GM23338 (cell line): ENCODE data around the gene SLC16A13. TPM values are rescaled to one million over a fixed set of nuclear protein-coding genes. Genes with fewer than 3 reads are reported as not detected.

Experiments
- ATAC-seq: fragments of 200-7000 bp; cut with Tn5 transposase; 3 replicates; pipeline ENCODE4 v1.9.1; 2020
- DNase-seq: peaks from one replicate; pipeline ENCODE4 v3.0.0-alpha.2; 2015; ENCODE audit warnings: low spot score
- H2AFZ ChIP-seq: fragments of 200-600 bp; sonication (generic); 2 replicates; pipeline ENCODE4 v1.8.0; 2016; ENCODE audit warnings: antibody characterized with exemption, mild to moderate bottlenecking, moderate library complexity
- H3F3A ChIP-seq: fragments of 200-600 bp; sonication (generic); replicated peaks from 2 replicates; pipeline ENCODE4 v1.8.0; 2017; ENCODE audit warnings: antibody characterized with exemption, mixed run types, low read depth
- H3K27ac ChIP-seq: fragments of 200-600 bp; sonication (generic); 2 replicates; pipeline ENCODE4 v1.6.1; 2016; ENCODE audit warnings: low read depth
- H3K27me3 ChIP-seq: fragments of 200-600 bp; sonication (generic); 2 replicates; pipeline ENCODE4 v1.8.0; 2016; ENCODE audit warnings: mild to moderate bottlenecking, mixed run types, moderate library complexity; ENCODE audit not compliant: insufficient read depth
- H3K36me3 ChIP-seq: fragments of 200-600 bp; sonication (generic); 2 replicates; pipeline ENCODE4 v1.8.0; 2016; ENCODE audit warnings: mild to moderate bottlenecking; ENCODE audit not compliant: insufficient read depth
- H3K4me1 ChIP-seq: fragments of 200-600 bp; sonication (generic); 2 replicates; pipeline ENCODE4 v1.8.0; 2016; ENCODE audit warnings: mild to moderate bottlenecking, moderate library complexity; ENCODE audit not compliant: insufficient read depth
- H3K4me2 ChIP-seq: fragments of 200-600 bp; sonication (generic); 2 replicates; pipeline ENCODE4 v1.7.1; 2017; ENCODE audit warnings: mixed run types
- H3K4me3 ChIP-seq: fragments of 200-600 bp; sonication (generic); 2 replicates; pipeline ENCODE4 v1.6.1; 2016; ENCODE audit warnings: mixed run types
- H3K79me2 ChIP-seq: fragments of 200-600 bp; sonication (generic); replicated peaks from 2 replicates; pipeline ENCODE4 v1.8.0; 2017; ENCODE audit warnings: mild to moderate bottlenecking; ENCODE audit not compliant: insufficient read depth
- H3K9me2 ChIP-seq: fragments of 200-600 bp; sonication (generic); 2 replicates; pipeline ENCODE4 v1.8.0; 2017; ENCODE audit not compliant: insufficient read depth
- H4K20me1 ChIP-seq: fragments of 200-600 bp; sonication (generic); replicated peaks from 2 replicates; pipeline ENCODE4 v1.8.0; 2017; ENCODE audit warnings: mild to moderate bottlenecking; ENCODE audit not compliant: insufficient read depth
- H3K27ac Mint-ChIP-seq: 2 replicates; pipeline ENCODE4 v1.8.0; 2020; ENCODE audit warnings: inconsistent platforms, mild to moderate bottlenecking, moderate library complexity, mixed read lengths
- H3K27me3 Mint-ChIP-seq: 3 replicates; pipeline ENCODE4 v1.8.0; 2022; ENCODE audit warnings: low read depth, mild to moderate bottlenecking, moderate library complexity, mixed read lengths, inconsistent platforms; ENCODE audit not compliant: insufficient read depth, poor library complexity
- H3K36me3 Mint-ChIP-seq: 3 replicates; pipeline ENCODE4 v1.8.0; 2021; ENCODE audit warnings: low read depth, mild to moderate bottlenecking, inconsistent platforms, moderate library complexity, mixed read lengths
- H3K4me1 Mint-ChIP-seq: 3 replicates; pipeline ENCODE4 v1.8.0; 2020; ENCODE audit warnings: mild to moderate bottlenecking, inconsistent platforms, mixed read lengths
- H3K4me3 Mint-ChIP-seq: 3 replicates; pipeline ENCODE4 v1.8.0; 2021; ENCODE audit warnings: moderate library complexity, mild to moderate bottlenecking, inconsistent platforms, mixed read lengths
- H3K9me3 Mint-ChIP-seq: 3 replicates; pipeline ENCODE4 v1.8.0; 2020; ENCODE audit warnings: moderate library complexity, mild to moderate bottlenecking, inconsistent platforms, mixed read lengths
- CREB1 ChIP-seq: fragments of 250-450 bp; sonication (Bioruptor Pico); IDR thresholded peaks from 2 replicates; pipeline ENCODE4 v1.5.0; 2020; ENCODE audit warnings: low read depth, mild to moderate bottlenecking, moderate library complexity
- EZH2 ChIP-seq: fragments of 200-600 bp; sonication (generic); IDR thresholded peaks from one replicate; pipeline ENCODE4 v1.8.0; 2017; ENCODE audit warnings: antibody characterized with exemption, mild to moderate bottlenecking, low read depth; ENCODE audit not compliant: unreplicated experiment
- EZH2phosphoT487 ChIP-seq: fragments of 200-600 bp; sonication (generic); IDR thresholded peaks from one replicate; pipeline ENCODE4 v1.8.1; 2018; ENCODE audit warnings: antibody characterized with exemption; ENCODE audit not compliant: unreplicated experiment
- JUNB ChIP-seq: IDR thresholded peaks from one replicate; pipeline ENCODE4 v1.6.1; 2016; ENCODE audit warnings: antibody characterized with exemption; ENCODE audit not compliant: unreplicated experiment
- NANOG ChIP-seq: IDR thresholded peaks from 2 replicates; pipeline ENCODE4 v1.6.1; 2016; ENCODE audit warnings: antibody characterized with exemption, borderline replicate concordance
- POLR2AphosphoS5 ChIP-seq: IDR thresholded peaks from 2 replicates; pipeline ENCODE4 v1.6.1; 2016; ENCODE audit warnings: antibody characterized with exemption, low read depth
- STAT1 ChIP-seq: IDR thresholded peaks from one replicate; pipeline ENCODE4 v1.6.1; 2016; ENCODE audit warnings: antibody characterized with exemption; ENCODE audit not compliant: unreplicated experiment
- ZNF114 ChIP-seq: fragments of 250-450 bp; sonication (Bioruptor Pico); IDR thresholded peaks from 2 replicates; pipeline ENCODE4 v1.5.0; 2020; ENCODE audit warnings: mild to moderate bottlenecking, moderate library complexity
- ZNF331 ChIP-seq: fragments of 250-450 bp; sonication (Bioruptor Pico); IDR thresholded peaks from 2 replicates; pipeline ENCODE4 v1.5.0; 2020; ENCODE audit warnings: low read depth, mild to moderate bottlenecking, moderate library complexity
- ZNF462 ChIP-seq: fragments of 250-450 bp; sonication (Bioruptor Pico); IDR thresholded peaks from 2 replicates; pipeline ENCODE4 v1.5.0; 2020; ENCODE audit warnings: mild to moderate bottlenecking, moderate library complexity
- polyA plus RNA-seq: library from polyadenylated mRNA; unstranded; fragments of >200 nt; fragmentation: Nextera tagmentation; extraction: Ambion mirVana; gene quantifications from 2 replicates; pipeline ENCODE4 v1.2.1, GENCODE V29; 2016
- total RNA-seq: library from RNA; depleted of rRNA; stranded (reverse); fragments of >200 nt; shearing (Covaris generic); gene quantifications from 2 replicates; pipeline ENCODE4 v1.2.3, GENCODE V29; 2014
- TF ChIP-seq, protein P1 (sequence below), 2 experiments: fragments of 200-600 bp in 1 of 2; sonication (generic) in 1 of 2; conservative IDR thresholded peaks; 2 replicates each; pipeline versions ENCODE4 v1.5.1 to v1.6.1; 2016 to 2017; ENCODE audit warnings: antibody characterized with exemption in 2 of 2, low read depth in 2 of 2, mild to moderate bottlenecking in 2 of 2, moderate library complexity in 1 of 2
- TF ChIP-seq, protein P2 (sequence below): IDR thresholded peaks from 2 replicates; pipeline ENCODE4 v1.6.1; 2016; ENCODE audit warnings: antibody characterized with exemption
- TF ChIP-seq, protein P3 (sequence below): IDR thresholded peaks from one replicate; pipeline ENCODE4 v1.6.1; 2018; ENCODE audit warnings: antibody characterized with exemption; ENCODE audit not compliant: unreplicated experiment

SLC16A13 gene
- total and polyA plus RNA-seq, 2 experiments from 2014 or later, result 2.2 to 4.7 TPM

DNA sequence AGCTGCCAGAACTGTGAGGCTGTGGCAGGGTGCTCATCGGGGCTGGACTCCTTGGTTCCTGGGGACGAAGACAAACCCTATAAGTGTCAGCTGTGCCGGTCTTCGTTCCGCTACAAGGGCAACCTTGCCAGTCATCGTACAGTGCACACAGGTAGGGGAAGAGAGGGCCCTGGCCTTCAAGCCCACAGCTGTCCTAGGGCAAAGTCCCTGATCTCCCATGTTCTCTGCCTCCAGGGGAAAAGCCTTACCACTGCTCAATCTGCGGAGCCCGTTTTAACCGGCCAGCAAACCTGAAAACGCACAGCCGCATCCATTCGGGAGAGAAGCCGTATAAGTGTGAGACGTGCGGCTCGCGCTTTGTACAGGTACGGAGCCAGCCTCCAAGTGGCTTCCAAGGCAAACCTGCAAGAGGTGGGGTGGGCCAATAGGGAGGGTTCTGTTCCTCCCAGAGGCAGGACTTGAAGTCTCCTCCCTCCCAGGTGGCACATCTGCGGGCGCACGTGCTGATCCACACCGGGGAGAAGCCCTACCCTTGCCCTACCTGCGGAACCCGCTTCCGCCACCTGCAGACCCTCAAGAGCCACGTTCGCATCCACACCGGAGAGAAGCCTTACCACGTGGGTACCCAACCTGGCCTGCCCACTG lies 9.2 kb upstream of the SLC16A13 start:
- H3K27ac ChIP-seq, result no peak overlapping the region
- H4K20me1 ChIP-seq, result no peaks in the 10 kb centered on the region; the same call in 1 of the 2 replicates
- H3K4me2 ChIP-seq, result no peak overlapping the region
- DNase-seq, result peak; percentile 21
- no peak for ATAC-seq
- Mint-ChIP-seq H3K9me3 (no peaks in the 10 kb centered on the region), H3K27me3 (peaks cover 28% of the 10 kb centered on the region), H3K36me3 (peaks cover 21% of the 10 kb centered on the region), H3K27ac (no peak overlapping the region), H3K4me3 (no peak overlapping the region), H3K4me1 (peaks cover 12% of the 10 kb centered on the region)
- no peaks in the 10 kb centered on the region for H3K79me2 ChIP-seq
- H3K36me3 ChIP-seq, result no peaks in the 10 kb centered on the region
- H3K4me1 ChIP-seq, result peaks cover 14% of the 10 kb centered on the region
- peaks cover 18% of the 10 kb centered on the region for H3K27me3 ChIP-seq
- TF ChIP-seq NANOG (no peak), CREB1 (CRISPR knock-in tag) (no peak), ZNF462 (CRISPR knock-in tag) (no peak), ZNF331 (CRISPR knock-in tag) (no peak), STAT1 (no peak), EZH2 (no peak), JUNB (no peak), EZH2phosphoT487 (no peak), POLR2AphosphoS5 (no peak), ZNF114 (no peak)
- TF ChIP-seq, protein P1, sequence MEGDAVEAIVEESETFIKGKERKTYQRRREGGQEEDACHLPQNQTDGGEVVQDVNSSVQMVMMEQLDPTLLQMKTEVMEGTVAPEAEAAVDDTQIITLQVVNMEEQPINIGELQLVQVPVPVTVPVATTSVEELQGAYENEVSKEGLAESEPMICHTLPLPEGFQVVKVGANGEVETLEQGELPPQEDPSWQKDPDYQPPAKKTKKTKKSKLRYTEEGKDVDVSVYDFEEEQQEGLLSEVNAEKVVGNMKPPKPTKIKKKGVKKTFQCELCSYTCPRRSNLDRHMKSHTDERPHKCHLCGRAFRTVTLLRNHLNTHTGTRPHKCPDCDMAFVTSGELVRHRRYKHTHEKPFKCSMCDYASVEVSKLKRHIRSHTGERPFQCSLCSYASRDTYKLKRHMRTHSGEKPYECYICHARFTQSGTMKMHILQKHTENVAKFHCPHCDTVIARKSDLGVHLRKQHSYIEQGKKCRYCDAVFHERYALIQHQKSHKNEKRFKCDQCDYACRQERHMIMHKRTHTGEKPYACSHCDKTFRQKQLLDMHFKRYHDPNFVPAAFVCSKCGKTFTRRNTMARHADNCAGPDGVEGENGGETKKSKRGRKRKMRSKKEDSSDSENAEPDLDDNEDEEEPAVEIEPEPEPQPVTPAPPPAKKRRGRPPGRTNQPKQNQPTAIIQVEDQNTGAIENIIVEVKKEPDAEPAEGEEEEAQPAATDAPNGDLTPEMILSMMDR (conservative IDR thresholded peaks at IDR 0.05; ENCODE audit: low read depth in 2 of 2), result no peak
- TF ChIP-seq, protein P2, sequence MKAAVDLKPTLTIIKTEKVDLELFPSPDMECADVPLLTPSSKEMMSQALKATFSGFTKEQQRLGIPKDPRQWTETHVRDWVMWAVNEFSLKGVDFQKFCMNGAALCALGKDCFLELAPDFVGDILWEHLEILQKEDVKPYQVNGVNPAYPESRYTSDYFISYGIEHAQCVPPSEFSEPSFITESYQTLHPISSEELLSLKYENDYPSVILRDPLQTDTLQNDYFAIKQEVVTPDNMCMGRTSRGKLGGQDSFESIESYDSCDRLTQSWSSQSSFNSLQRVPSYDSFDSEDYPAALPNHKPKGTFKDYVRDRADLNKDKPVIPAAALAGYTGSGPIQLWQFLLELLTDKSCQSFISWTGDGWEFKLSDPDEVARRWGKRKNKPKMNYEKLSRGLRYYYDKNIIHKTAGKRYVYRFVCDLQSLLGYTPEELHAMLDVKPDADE, result no peak
- TF ChIP-seq, protein P3, sequence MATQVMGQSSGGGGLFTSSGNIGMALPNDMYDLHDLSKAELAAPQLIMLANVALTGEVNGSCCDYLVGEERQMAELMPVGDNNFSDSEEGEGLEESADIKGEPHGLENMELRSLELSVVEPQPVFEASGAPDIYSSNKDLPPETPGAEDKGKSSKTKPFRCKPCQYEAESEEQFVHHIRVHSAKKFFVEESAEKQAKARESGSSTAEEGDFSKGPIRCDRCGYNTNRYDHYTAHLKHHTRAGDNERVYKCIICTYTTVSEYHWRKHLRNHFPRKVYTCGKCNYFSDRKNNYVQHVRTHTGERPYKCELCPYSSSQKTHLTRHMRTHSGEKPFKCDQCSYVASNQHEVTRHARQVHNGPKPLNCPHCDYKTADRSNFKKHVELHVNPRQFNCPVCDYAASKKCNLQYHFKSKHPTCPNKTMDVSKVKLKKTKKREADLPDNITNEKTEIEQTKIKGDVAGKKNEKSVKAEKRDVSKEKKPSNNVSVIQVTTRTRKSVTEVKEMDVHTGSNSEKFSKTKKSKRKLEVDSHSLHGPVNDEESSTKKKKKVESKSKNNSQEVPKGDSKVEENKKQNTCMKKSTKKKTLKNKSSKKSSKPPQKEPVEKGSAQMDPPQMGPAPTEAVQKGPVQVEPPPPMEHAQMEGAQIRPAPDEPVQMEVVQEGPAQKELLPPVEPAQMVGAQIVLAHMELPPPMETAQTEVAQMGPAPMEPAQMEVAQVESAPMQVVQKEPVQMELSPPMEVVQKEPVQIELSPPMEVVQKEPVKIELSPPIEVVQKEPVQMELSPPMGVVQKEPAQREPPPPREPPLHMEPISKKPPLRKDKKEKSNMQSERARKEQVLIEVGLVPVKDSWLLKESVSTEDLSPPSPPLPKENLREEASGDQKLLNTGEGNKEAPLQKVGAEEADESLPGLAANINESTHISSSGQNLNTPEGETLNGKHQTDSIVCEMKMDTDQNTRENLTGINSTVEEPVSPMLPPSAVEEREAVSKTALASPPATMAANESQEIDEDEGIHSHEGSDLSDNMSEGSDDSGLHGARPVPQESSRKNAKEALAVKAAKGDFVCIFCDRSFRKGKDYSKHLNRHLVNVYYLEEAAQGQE, result no peak
- no peaks in the 10 kb centered on the region for H3K9me2 ChIP-seq
- H2AFZ ChIP-seq, result no peak overlapping the region
- H3K4me3 ChIP-seq, result no peak overlapping the region
- H3F3A ChIP-seq, result 0 out of 2 replicates have a peak, but pooled peaks cover 2% of the 10 kb centered on the region
